ENCODE measurements around the gene TRIM3. TPM values are rescaled to one million over a fixed set of nuclear protein-coding genes. Genes with fewer than 3 reads are reported as not detected.

Gene TRIM3
- total RNA-seq, 2 donors from 2014 or later, result 7.1 to 19.5 TPM

DNA sequence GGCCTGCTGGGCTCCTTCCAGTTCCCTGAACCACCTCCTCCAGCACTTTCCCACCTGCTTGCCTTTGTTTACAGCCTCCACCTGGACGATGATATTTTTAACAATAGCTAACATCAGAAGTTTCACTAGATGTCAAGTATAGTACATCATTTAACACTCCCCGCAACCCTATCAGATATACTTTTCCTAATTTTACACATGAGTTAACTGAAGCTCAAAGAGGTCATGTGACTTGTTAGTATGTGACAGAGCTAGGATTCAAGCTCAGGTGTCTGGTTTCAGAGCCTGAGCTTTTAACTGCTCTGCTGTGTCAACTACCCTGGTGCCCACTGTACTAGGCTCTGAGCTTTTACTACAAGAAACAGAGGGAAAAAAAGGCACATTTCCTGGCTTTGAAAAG lies 18.7 kb downstream of the TRIM3 start:
- Histone ChIP-seq H3K27me3 (no peaks in the 10 kb centered on the region), H3K27ac (no peak overlapping the region), H3K9me3 (no peaks in the 10 kb centered on the region), H3K4me3 (no peak overlapping the region), H3K36me3 (peaks cover 83% of the 10 kb centered on the region), H3K4me1 (peaks cover 0 to 4% of the 10 kb centered on the region in 2 donors)
- no peak for DNase-seq (ENCODE audit: low spot score)
- TF ChIP-seq, protein P1, sequence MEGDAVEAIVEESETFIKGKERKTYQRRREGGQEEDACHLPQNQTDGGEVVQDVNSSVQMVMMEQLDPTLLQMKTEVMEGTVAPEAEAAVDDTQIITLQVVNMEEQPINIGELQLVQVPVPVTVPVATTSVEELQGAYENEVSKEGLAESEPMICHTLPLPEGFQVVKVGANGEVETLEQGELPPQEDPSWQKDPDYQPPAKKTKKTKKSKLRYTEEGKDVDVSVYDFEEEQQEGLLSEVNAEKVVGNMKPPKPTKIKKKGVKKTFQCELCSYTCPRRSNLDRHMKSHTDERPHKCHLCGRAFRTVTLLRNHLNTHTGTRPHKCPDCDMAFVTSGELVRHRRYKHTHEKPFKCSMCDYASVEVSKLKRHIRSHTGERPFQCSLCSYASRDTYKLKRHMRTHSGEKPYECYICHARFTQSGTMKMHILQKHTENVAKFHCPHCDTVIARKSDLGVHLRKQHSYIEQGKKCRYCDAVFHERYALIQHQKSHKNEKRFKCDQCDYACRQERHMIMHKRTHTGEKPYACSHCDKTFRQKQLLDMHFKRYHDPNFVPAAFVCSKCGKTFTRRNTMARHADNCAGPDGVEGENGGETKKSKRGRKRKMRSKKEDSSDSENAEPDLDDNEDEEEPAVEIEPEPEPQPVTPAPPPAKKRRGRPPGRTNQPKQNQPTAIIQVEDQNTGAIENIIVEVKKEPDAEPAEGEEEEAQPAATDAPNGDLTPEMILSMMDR (IDR thresholded peaks at IDR 0.05), result no peak

DNA sequence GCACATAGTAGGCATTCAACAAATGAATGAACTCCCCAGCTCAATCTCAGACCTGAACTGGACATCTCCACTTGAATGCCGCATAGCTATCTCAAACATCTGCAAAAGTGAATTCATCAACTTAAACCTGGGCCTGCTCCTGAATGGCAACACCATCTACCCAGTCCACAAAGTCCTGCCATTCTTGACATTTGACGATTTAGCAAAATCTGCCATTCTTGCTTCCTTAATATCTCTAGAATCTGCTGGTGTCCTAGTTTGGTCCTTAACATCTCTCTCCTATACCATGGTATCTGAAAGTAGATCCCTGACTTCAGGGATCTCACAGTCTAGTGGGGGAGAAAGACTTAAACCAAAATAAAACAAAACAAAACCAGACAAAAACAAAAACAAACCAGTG lies 20.6 kb downstream of the TRIM3 start:
- Histone ChIP-seq H3K4me3 (no peak overlapping the region), H3K27me3 (no peaks in the 10 kb centered on the region), H3K27ac (no peak overlapping the region), H3K4me1 (peaks cover 0 to 4% of the 10 kb centered on the region in 2 donors), H3K9me3 (no peaks in the 10 kb centered on the region), H3K36me3 (peaks cover 87% of the 10 kb centered on the region)
- TF ChIP-seq, protein P1 (IDR thresholded peaks at IDR 0.05), result no peak
- DNase-seq (ENCODE audit: low spot score), result no peak

DNA sequence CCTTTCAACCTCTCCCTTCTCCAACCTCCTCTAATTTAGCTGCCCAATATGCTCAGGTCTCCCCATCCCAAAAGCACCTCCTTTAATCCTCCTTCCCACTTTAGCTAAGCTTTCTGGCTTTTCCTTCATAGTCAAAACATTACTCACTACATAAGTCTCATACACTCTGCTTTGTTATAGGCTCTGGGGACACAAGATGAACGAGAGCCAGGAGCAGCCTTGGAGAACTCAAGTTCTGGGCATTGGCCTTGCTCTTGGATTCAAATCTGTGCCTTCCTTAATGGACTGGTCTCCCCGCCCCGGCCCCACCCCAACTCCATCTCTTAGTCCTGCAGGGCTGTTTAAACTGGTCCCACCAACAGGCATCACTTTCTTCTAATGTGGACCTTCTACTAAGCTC lies 21.5 kb downstream of the TRIM3 start:
- Histone ChIP-seq H3K36me3 (peaks cover 79% of the 10 kb centered on the region), H3K4me3 (no peak overlapping the region), H3K4me1 (peaks cover 0 to 4% of the 10 kb centered on the region in 2 donors), H3K27me3 (no peaks in the 10 kb centered on the region), H3K9me3 (no peaks in the 10 kb centered on the region), H3K27ac (no peak overlapping the region)
- no peak for DNase-seq (ENCODE audit: low spot score)
- TF ChIP-seq, protein P1 (IDR thresholded peaks at IDR 0.05), result no peak

DNA sequence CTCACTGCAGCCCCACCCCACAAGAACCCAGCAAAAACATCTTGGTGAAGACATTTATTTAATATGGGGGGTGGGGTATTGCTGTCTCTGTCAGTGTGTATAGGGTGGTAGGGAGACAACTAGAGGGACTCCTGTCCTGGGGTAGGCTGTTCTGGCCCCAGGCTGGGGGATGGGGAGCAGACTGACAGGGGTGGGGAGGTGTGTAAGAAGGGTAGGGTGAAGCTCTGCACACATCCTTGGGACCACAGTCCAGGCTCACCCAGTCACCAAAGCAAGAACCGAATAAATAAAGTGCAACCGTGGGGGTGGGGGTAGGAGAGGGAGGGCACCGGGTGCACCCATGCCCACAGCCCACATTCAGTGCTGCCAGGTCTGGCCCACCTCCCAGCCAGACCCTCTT lies 25.2 kb downstream of the TRIM3 start:
- TF ChIP-seq, protein P1 (IDR thresholded peaks at IDR 0.05), result no peak
- Histone ChIP-seq H3K36me3 (peaks cover 48% of the 10 kb centered on the region), H3K27me3 (no peaks in the 10 kb centered on the region), H3K27ac (no peak overlapping the region), H3K4me3 (no peak overlapping the region), H3K4me1 (peaks cover 0 to 4% of the 10 kb centered on the region in 2 donors), H3K9me3 (no peaks in the 10 kb centered on the region)
- no peak for DNase-seq (ENCODE audit: low spot score)

DNA sequence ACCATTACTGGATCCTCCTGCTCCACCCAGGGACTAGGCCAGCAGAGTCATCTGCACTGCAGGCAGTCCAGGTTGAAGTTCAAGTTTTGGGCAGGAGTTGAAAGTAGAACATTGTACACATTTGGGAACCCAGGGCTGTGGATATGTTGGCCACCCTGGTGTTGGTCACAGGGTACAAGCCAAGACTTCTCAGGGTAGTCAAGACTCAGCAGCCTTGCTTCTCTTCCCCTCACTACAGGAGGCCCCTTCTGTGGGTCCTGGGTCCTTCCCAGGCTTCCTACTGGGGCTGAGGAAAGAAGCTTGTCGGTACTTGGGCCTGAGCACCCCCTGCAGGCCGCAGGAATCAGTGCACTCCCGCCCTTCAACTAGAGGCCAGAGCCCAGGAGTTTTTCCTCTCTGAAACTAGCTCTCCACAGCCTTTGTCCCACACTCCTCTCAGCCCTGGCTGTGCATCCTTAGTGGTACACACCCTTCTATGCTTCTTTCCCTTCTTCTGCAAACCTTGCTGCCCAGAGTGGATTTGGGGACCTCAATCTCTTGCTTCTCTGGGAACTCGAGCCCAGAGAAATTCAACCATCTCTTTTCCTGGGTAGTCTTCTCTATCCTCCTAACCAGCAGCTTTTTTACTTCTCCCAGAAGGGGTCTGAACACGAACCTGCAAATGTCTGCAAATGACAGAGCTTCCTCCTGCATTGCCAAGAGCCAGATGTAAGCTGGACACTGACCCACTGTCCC lies 30.3 kb downstream of the TRIM3 start:
- H3K27ac ChIP-seq, result no peak overlapping the region
- H3K27me3 ChIP-seq, result no peaks in the 10 kb centered on the region
- DNase-seq (ENCODE audit: low spot score), result peak; percentile 64
- no peaks in the 10 kb centered on the region for H3K4me1 ChIP-seq
- TF ChIP-seq, protein P1 (IDR thresholded peaks at IDR 0.05), result peak; percentile 67 to 86
- H3K36me3 ChIP-seq, result peaks cover under 1% of the 10 kb centered on the region
- H3K4me3 ChIP-seq, result no peak overlapping the region
- no peaks in the 10 kb centered on the region for H3K9me3 ChIP-seq

DNA sequence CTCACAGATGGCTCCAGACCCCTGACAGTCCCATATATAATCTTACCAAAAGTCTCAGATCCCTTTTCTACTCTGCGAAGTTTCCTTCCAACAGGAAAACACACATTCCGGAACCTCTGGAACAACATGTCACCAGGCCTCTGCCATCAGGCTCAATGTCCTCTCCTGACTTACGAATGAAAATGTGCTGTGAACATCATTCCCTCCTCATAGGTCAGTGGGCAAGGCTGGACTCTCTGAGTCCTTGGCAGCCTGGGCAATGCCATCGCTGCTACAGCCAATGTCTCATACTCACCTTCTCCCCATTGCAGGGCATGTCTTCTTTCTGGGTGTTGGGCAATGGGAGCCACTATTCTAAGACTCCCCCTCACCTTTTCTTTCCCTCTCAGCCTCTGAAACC lies 31.3 kb downstream of the TRIM3 start:
- Histone ChIP-seq H3K27me3 (no peaks in the 10 kb centered on the region), H3K36me3 (no peaks in the 10 kb centered on the region), H3K4me3 (no peak overlapping the region), H3K9me3 (no peaks in the 10 kb centered on the region), H3K27ac (no peak overlapping the region), H3K4me1 (no peaks in the 10 kb centered on the region)
- TF ChIP-seq, protein P1 (IDR thresholded peaks at IDR 0.05), result no peak
- DNase-seq (ENCODE audit: low spot score), result no peak
